Choroid plexus epithelial cell (primary cell): Measurements from ENCODE around the gene PRKAG2.

Source experiments
- DNase-seq: peaks from one replicate; pipeline ENCODE4 v3.0.0-alpha.2; 2010; ENCODE audit warnings: low read depth
- H3K4me3 ChIP-seq: 2 replicates; pipeline ENCODE4 v1.5.1; 2011; ENCODE audit warnings: low read depth, mild to moderate bottlenecking, control low read depth, low read length, moderate library complexity
- TF ChIP-seq, protein P1 (sequence below): conservative IDR thresholded peaks from 2 replicates; pipeline ENCODE4 v1.5.1; 2011; ENCODE audit warnings: low read depth, mild to moderate bottlenecking, control low read depth, inconsistent platforms, low read length, moderate library complexity

PRKAG2 gene

GRCh38 chr7:151816562-151817314 lies 60.2 kb downstream of the PRKAG2 start:
- no peak overlapping the region for H3K4me3 ChIP-seq
- DNase-seq = no peak
- TF ChIP-seq, protein P1, sequence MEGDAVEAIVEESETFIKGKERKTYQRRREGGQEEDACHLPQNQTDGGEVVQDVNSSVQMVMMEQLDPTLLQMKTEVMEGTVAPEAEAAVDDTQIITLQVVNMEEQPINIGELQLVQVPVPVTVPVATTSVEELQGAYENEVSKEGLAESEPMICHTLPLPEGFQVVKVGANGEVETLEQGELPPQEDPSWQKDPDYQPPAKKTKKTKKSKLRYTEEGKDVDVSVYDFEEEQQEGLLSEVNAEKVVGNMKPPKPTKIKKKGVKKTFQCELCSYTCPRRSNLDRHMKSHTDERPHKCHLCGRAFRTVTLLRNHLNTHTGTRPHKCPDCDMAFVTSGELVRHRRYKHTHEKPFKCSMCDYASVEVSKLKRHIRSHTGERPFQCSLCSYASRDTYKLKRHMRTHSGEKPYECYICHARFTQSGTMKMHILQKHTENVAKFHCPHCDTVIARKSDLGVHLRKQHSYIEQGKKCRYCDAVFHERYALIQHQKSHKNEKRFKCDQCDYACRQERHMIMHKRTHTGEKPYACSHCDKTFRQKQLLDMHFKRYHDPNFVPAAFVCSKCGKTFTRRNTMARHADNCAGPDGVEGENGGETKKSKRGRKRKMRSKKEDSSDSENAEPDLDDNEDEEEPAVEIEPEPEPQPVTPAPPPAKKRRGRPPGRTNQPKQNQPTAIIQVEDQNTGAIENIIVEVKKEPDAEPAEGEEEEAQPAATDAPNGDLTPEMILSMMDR = no peak

GRCh38 chr7:151815419-151815818 lies 61.5 kb downstream of the PRKAG2 start:
- TF ChIP-seq, protein P1 = no peak
- no peak overlapping the region for H3K4me3 ChIP-seq
- no peak for DNase-seq

DNA sequence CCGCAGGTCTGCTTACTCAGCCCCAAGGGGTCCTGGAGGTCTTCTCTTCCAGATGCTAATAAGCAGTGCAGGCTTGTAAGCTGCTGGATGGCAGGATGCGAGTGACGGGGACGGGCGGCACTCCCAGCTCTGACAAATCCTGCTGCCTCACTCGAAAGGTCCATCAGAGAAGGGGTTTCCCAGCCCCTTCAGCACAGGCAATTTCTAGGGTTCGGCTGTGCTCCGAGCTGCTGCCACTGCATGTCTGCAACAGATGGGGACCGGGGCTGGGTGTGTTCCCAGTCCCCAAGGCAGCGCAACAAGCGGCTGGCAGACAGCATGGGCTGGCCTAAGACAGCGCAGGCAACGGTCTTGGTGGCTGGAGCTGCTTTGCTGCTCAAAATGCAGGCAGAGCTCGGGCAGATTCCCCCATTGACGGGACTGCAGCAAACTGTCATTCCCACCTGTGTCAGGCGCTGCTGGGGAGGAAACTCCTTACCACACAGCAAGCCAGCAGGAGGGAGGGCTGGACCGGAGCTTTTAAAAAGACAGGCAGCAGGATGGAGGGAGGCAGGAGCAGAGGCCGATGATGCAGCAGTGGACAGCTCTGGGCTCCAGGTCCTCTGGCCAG lies 62.4 kb downstream of the PRKAG2 start:
- no peak for DNase-seq
- TF ChIP-seq, protein P1 = no peak
- H3K4me3 ChIP-seq = no peak overlapping the region

DNA sequence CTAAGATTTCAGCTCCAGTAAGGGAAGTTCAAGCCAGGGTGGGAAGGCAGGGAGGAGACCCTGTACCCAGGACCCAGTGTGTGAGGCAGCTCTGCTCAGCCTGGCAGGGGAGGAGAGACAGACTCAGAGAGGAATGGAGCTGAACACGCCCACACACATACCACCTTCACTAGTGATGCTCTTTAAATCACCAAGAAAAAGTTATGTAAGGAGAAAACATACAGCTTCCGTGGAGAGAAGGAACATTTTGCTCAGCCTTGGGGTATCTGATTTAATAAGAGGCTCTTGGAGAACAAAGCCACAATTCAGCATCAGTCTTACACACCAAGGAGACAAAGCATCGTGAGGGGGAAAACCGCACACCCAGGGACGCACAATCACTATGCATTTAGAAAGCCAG lies 62.9 kb downstream of the PRKAG2 start:
- TF ChIP-seq, protein P1 = no peak
- peak; percentile 22 for DNase-seq
- H3K4me3 ChIP-seq = no peak overlapping the region

DNA sequence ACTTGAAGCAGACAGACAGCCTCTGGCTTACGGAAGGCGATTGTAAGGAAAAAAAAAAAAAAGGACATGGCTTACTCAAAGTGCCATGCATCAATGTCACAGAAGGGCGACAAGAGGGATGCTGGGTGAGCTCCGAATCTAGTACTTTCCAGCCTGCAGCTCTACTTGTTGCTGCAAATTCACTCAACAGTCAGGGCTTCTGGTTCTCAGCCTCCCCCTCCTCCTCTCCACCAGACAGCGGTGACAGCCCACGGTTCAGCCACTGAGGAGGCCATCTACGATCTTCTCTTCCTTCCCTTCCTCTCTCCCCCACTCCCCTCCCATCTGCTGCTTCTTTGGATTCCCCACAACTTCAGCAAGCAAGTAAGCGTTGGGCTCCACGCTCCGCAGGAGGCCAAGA lies 63.5 kb downstream of the PRKAG2 start:
- TF ChIP-seq, protein P1 = no peak
- DNase-seq = no peak
- H3K4me3 ChIP-seq = no peak overlapping the region

- DNase-seq = no peak
- TF ChIP-seq, protein P1 = no peak
- H3K4me3 ChIP-seq = no peak overlapping the region
Measured at GRCh38 chr7:151812967-151813366, 63.9 kb downstream of the PRKAG2 start.
